ENCODE data around the gene CNPY1. TPM values are rescaled to one million over a fixed set of nuclear protein-coding genes. Genes with fewer than 3 reads are reported as not detected.
"Not testable (repeated sequence)": the region's sequence is repeated elsewhere in the genome, so short reads cannot be mapped to it uniquely, and the experiment has no call there.

The CNPY1 gene
- total RNA-seq: under 1 TPM in 3 of 8 experiments, not detected in 5; 0.17 to 0.46 (median 0.28) TPM

- 0 to 71% (median 0%) methylated on average over 1 of the region's 1 CpG; no CpG with 5 or more reads in 6 of the 10 experiments for WGBS, 10 experiments
- ATAC-seq (replicated peaks in 6 of 8); in situ Hi-C loops (cut with MboI; ENCODE audit: low pct_unique_long_range_greater_than_20kb in 2 of 9, low sequenced_read_pairs in 9 of 9, unreplicated experiment in 9 of 9); H3K27ac ChIP-seq; H3K4me3 ChIP-seq: not testable (repeated sequence)
- H3K4me1 ChIP-seq (replicated peaks in 1 of 2): peaks cover 0 to 30% of the 10 kb centered on the region in 2 donors
Measured at GRCh38 chr7:155546449-155546848, at the start of gene CNPY1. Gene CNPY1 (minus strand): TSS chr7:155546559. CDS start chr7:155545929, 630 bp downstream.

- in situ Hi-C loops (cut with MboI; ENCODE audit: low pct_unique_long_range_greater_than_20kb in 2 of 9, low sequenced_read_pairs in 9 of 9, unreplicated experiment in 9 of 9): loop anchor here in 1 of 9 experiments (10.0 kb wide), 1 partner anchor 170 kb away; no protein-coding TSS in a partner anchor
- H3K4me3 ChIP-seq: no peak overlapping the region
- no peak overlapping the region for H3K27ac ChIP-seq
- peak in 3 of 8 experiments; percentile 22 to 53 (median 49) for ATAC-seq (replicated peaks in 6 of 8)
- H3K4me1 ChIP-seq (replicated peaks in 1 of 2): peaks cover 8 to 9% of the 10 kb centered on the region in 2 donors
- 0 to 83% (median 42%) methylated on average over 1 to 3 of the region's 3 CpGs; no CpG with 5 or more reads in 2 of the 10 experiments for WGBS, 10 experiments
Measured at GRCh38 chr7:155594961-155595366, 48.6 kb upstream of the CNPY1 start.

GRCh38 chr7:155594163-155594732 is 47.9 kb upstream of the CNPY1 start:
- ATAC-seq (replicated peaks in 6 of 8): no peak
- in situ Hi-C loops (cut with MboI; ENCODE audit: low pct_unique_long_range_greater_than_20kb in 2 of 9, low sequenced_read_pairs in 9 of 9, unreplicated experiment in 9 of 9): loop anchor here in 1 of 9 experiments (10.0 kb wide), 1 partner anchor 171 kb away; no protein-coding TSS in a partner anchor
- 73 to 93% (median 90%) methylated on average over 2 to 5 of the region's 6 CpGs; no CpG with 5 or more reads in 7 of the 10 experiments for WGBS, 10 experiments
- no peak overlapping the region for H3K27ac ChIP-seq
- peaks cover 12 to 15% of the 10 kb centered on the region in 2 donors for H3K4me1 ChIP-seq (replicated peaks in 1 of 2)
- no peak overlapping the region for H3K4me3 ChIP-seq

GRCh38 chr7:155593461-155594162 is 47.3 kb upstream of the CNPY1 start:
- peak in 1 of 8 experiments; percentile 43 for ATAC-seq (replicated peaks in 6 of 8)
- H3K27ac ChIP-seq: no peak overlapping the region
- WGBS, 10 experiments: 32 to 80% (median 57%) methylated on average over 1 to 12 of the region's 15 CpGs; no CpG with 5 or more reads in 2 of the 10 experiments
- in situ Hi-C loops (cut with MboI; ENCODE audit: low pct_unique_long_range_greater_than_20kb in 2 of 9, low sequenced_read_pairs in 9 of 9, unreplicated experiment in 9 of 9): loop anchor here in 1 of 9 experiments (10.0 kb wide), 1 partner anchor 171 kb away; no protein-coding TSS in a partner anchor
- no peak overlapping the region for H3K4me3 ChIP-seq
- H3K4me1 ChIP-seq (replicated peaks in 1 of 2): peaks cover 10 to 20% of the 10 kb centered on the region in 2 donors

GRCh38 chr7:155591055-155591775 is 44.9 kb upstream of the CNPY1 start:
- Histone ChIP-seq H3K4me3 (no peak overlapping the region), H3K27ac (no peak overlapping the region), H3K4me1 (replicated peaks in 1 of 2) (peaks cover 10 to 20% of the 10 kb centered on the region in 2 donors)
- ATAC-seq (replicated peaks in 6 of 8): no peak
- WGBS, 10 experiments: 20 to 100% (median 73%) methylated on average over 1 to 5 of the region's 14 CpGs; no CpG with 5 or more reads in 2 of the 10 experiments
- in situ Hi-C loops (cut with MboI; ENCODE audit: low pct_unique_long_range_greater_than_20kb in 2 of 9, low sequenced_read_pairs in 9 of 9, unreplicated experiment in 9 of 9): loop anchor here in 1 of 9 experiments (10.0 kb wide), 1 partner anchor 174 kb away; no protein-coding TSS in a partner anchor

- in situ Hi-C loops (cut with MboI; ENCODE audit: low pct_unique_long_range_greater_than_20kb in 2 of 9, low sequenced_read_pairs in 9 of 9, unreplicated experiment in 9 of 9): loop anchor here in 1 of 9 experiments (10.0 kb wide), 1 partner anchor 174 kb away; no protein-coding TSS in a partner anchor
- Histone ChIP-seq H3K4me1 (replicated peaks in 1 of 2) (peaks cover 10 to 20% of the 10 kb centered on the region in 2 donors), H3K4me3 (no peak overlapping the region), H3K27ac (no peak overlapping the region)
- 21 to 100% (median 95%) methylated on average over 2 to 9 of the region's 20 CpGs; no CpG with 5 or more reads in 3 of the 10 experiments for WGBS, 10 experiments
- peak; percentile 11 to 98 (median 90) for ATAC-seq (replicated peaks in 6 of 8)
Measured at GRCh38 chr7:155590215-155591018, 44.1 kb upstream of the CNPY1 start.

GRCh38 chr7:155589001-155589980 is 42.9 kb upstream of the CNPY1 start:
- Histone ChIP-seq H3K27ac (peak overlapping the region in 1 of 2 donors; percentile 39), H3K4me1 (replicated peaks in 1 of 2) (peaks cover 10 to 20% of the 10 kb centered on the region in 2 donors), H3K4me3 (no peak overlapping the region)
- 30 to 100% (median 66%) methylated on average over 1 to 11 of the region's 29 CpGs; no CpG with 5 or more reads in 2 of the 10 experiments for WGBS, 10 experiments
- in situ Hi-C loops (cut with MboI; ENCODE audit: low pct_unique_long_range_greater_than_20kb in 2 of 9, low sequenced_read_pairs in 9 of 9, unreplicated experiment in 9 of 9): no loop called here
- peak in 5 of 8 experiments; percentile 30 to 82 (median 73) for ATAC-seq (replicated peaks in 6 of 8)

GRCh38 chr7:155588468-155588998 is 42.2 kb upstream of the CNPY1 start:
- in situ Hi-C loops (cut with MboI; ENCODE audit: low pct_unique_long_range_greater_than_20kb in 2 of 9, low sequenced_read_pairs in 9 of 9, unreplicated experiment in 9 of 9): no loop called here
- peak overlapping the region in 1 of 2 donors; percentile 39 for H3K27ac ChIP-seq
- ATAC-seq (replicated peaks in 6 of 8): no peak
- no peak overlapping the region for H3K4me3 ChIP-seq
- H3K4me1 ChIP-seq (replicated peaks in 1 of 2): peaks cover 10 to 20% of the 10 kb centered on the region in 2 donors
- WGBS, 10 experiments: 46 to 91% (median 89%) methylated on average over 1 to 9 of the region's 10 CpGs; no CpG with 5 or more reads in 3 of the 10 experiments

GRCh38 chr7:155587486-155587885 is 41.1 kb upstream of the CNPY1 start:
- Histone ChIP-seq H3K4me1 (replicated peaks in 1 of 2) (peaks cover 10 to 20% of the 10 kb centered on the region in 2 donors), H3K4me3 (no peak overlapping the region), H3K27ac (no peak overlapping the region)
- no peak for ATAC-seq (replicated peaks in 6 of 8)
- in situ Hi-C loops (cut with MboI; ENCODE audit: low pct_unique_long_range_greater_than_20kb in 2 of 9, low sequenced_read_pairs in 9 of 9, unreplicated experiment in 9 of 9): no loop called here
- WGBS, 10 experiments: 83 to 100% (median 95%) methylated on average over 1 to 5 of the region's 10 CpGs; no CpG with 5 or more reads in 6 of the 10 experiments

- ATAC-seq (replicated peaks in 6 of 8): no peak
- WGBS, 10 experiments: 60 to 100% (median 94%) methylated on average over 1 to 6 of the region's 14 CpGs; no CpG with 5 or more reads in 6 of the 10 experiments
- no peak overlapping the region for H3K27ac ChIP-seq
- no peak overlapping the region for H3K4me3 ChIP-seq
- peaks cover 10 to 20% of the 10 kb centered on the region in 2 donors for H3K4me1 ChIP-seq (replicated peaks in 1 of 2)
- in situ Hi-C loops (cut with MboI; ENCODE audit: low pct_unique_long_range_greater_than_20kb in 2 of 9, low sequenced_read_pairs in 9 of 9, unreplicated experiment in 9 of 9): no loop called here
Measured at GRCh38 chr7:155586843-155587440, 40.6 kb upstream of the CNPY1 start.

Measured in motor neuron (in vitro differentiated cells).